AG09309 (cell line): Measurements from ENCODE around the gene HLA-DPA1.

ENCODE experiments used
- DNase-seq: peaks from one replicate; pipeline ENCODE4 v3.0.0-alpha.2; 2010; ENCODE audit warnings: low read depth
- H3K4me3 ChIP-seq: 2 replicates; pipeline ENCODE4 v1.5.1; 2011; ENCODE audit warnings: mild to moderate bottlenecking, low read depth, low read length, moderate library complexity; ENCODE audit not compliant: control insufficient read depth
- CTCF ChIP-seq: IDR thresholded peaks from 2 replicates; pipeline ENCODE4 v1.5.1; 2011; ENCODE audit warnings: mild to moderate bottlenecking, low read depth, low read length, inconsistent platforms; ENCODE audit not compliant: insufficient read depth, control insufficient read depth; ENCODE audit errors: missing control alignments

Gene HLA-DPA1

GRCh38 chr6:33076406-33076934 lies 3.0 kb upstream of the HLA-DPA1 start:
- TF ChIP-seq CTCF = no peak
- no peak for DNase-seq
- H3K4me3 ChIP-seq = no peak overlapping the region

GRCh38 chr6:33075568-33076405 lies 2.3 kb upstream of the HLA-DPA1 start, which contains the start of gene HLA-DPB1:
Gene HLA-DPB1, plus strand, starts transcription at chr6:33075990. Its CDS starts 52 bp downstream, at chr6:33076042.
- no peak for TF ChIP-seq CTCF
- DNase-seq = peak; percentile 4

GRCh38 chr6:33075208-33075567 lies 1.7 kb upstream of the HLA-DPA1 start:
- H3K4me3 ChIP-seq = no peak overlapping the region
- DNase-seq = no peak
- TF ChIP-seq CTCF = no peak

More at GRCh38 chr6:33075568-33076405, 2.3 kb upstream of the HLA-DPA1 start, which contains the start of gene HLA-DPB1:
- H3K4me3 ChIP-seq = no peak within 1 kb of the TSS

- H3K4me3 ChIP-seq = no peak overlapping the region
- TF ChIP-seq CTCF = no peak
- DNase-seq = no peak
Measured at GRCh38 chr6:33072508-33073100, 845 bp downstream of the HLA-DPA1 start.

GRCh38 chr6:33071569-33071968 lies 1.9 kb downstream of the HLA-DPA1 start:
- no peak for DNase-seq
- no peak for TF ChIP-seq CTCF
- H3K4me3 ChIP-seq = no peak overlapping the region

- TF ChIP-seq CTCF = no peak
- no peak overlapping the region for H3K4me3 ChIP-seq
- DNase-seq = no peak
Measured at GRCh38 chr6:33070909-33071308, 2.5 kb downstream of the HLA-DPA1 start.
